PFSK-1 (cell line): ENCODE data around the gene NSRP1.

Experiments
- POLR2AphosphoS5 ChIP-seq: IDR thresholded peaks from 2 replicates; pipeline ENCODE4 v1.6.1; 2012; ENCODE audit warnings: low read depth, mild to moderate bottlenecking, control low read depth, low read length, moderate library complexity
- REST ChIP-seq, 2 experiments: IDR thresholded peaks; 2 replicates each; pipeline versions ENCODE4 v1.6.1 to v1.8.0; 2011 to 2012; ENCODE audit warnings: low read depth in 2 of 2, low read length in 2 of 2, control low read depth in 1 of 2, inconsistent platforms in 1 of 2, mild to moderate bottlenecking in 1 of 2, moderate library complexity in 1 of 2; ENCODE audit not compliant: insufficient read depth in 1 of 2

- TF ChIP-seq POLR2AphosphoS5 (no peak), REST (IDR thresholded peaks at IDR 0.05; ENCODE audit: insufficient read depth in 1 of 2, low read depth in 2 of 2, low read length in 2 of 2) (no peak)
Measured at GRCh38 chr17:30137158-30137557, 20.5 kb downstream of the NSRP1 start.
